SU-DHL-6 (cell line): ENCODE data around the gene ANKFY1.

Experiments used
- EZH2phosphoT487 ChIP-seq: fragments of 200-600 bp; sonication (generic), shearing (Covaris generic); conservative IDR thresholded peaks from 2 replicates; pipeline ENCODE4 v1.6.1; 2018; ENCODE audit warnings: mild to moderate bottlenecking, antibody characterized with exemption, low read length, moderate library complexity, mixed read lengths
- TF ChIP-seq, protein P1 (sequence below): fragments of 200-600 bp; sonication (generic); IDR thresholded peaks from one replicate; pipeline ENCODE4 v1.5.1; 2017; ENCODE audit warnings: antibody characterized with exemption, mild to moderate bottlenecking, low read length, moderate library complexity; ENCODE audit not compliant: insufficient read depth, poor library complexity, severe bottlenecking

- TF ChIP-seq, protein P1, sequence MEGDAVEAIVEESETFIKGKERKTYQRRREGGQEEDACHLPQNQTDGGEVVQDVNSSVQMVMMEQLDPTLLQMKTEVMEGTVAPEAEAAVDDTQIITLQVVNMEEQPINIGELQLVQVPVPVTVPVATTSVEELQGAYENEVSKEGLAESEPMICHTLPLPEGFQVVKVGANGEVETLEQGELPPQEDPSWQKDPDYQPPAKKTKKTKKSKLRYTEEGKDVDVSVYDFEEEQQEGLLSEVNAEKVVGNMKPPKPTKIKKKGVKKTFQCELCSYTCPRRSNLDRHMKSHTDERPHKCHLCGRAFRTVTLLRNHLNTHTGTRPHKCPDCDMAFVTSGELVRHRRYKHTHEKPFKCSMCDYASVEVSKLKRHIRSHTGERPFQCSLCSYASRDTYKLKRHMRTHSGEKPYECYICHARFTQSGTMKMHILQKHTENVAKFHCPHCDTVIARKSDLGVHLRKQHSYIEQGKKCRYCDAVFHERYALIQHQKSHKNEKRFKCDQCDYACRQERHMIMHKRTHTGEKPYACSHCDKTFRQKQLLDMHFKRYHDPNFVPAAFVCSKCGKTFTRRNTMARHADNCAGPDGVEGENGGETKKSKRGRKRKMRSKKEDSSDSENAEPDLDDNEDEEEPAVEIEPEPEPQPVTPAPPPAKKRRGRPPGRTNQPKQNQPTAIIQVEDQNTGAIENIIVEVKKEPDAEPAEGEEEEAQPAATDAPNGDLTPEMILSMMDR: no peak
- TF ChIP-seq EZH2phosphoT487: no peak
Observed at GRCh38 chr17:4162321-4162720, 101.5 kb downstream of the ANKFY1 start.
